HG03460 (cell line): ENCODE results near the gene KIR2DL3.

Source experiments
- ATAC-seq: cut with Tn5 transposase; IDR thresholded peaks from one replicate; pipeline ENCODE4 v1.9.1; 2021; ENCODE audit not compliant: unreplicated experiment

KIR2DL3 gene

GRCh38 chr19:54790711-54791110 is 52.4 kb downstream of the KIR2DL3 start:
- ATAC-seq: no peak

GRCh38 chr19:54791476-54791875 is 53.2 kb downstream of the KIR2DL3 start:
- no peak for ATAC-seq

- no peak for ATAC-seq
Measured at GRCh38 chr19:54792814-54793213, 54.5 kb downstream of the KIR2DL3 start.

DNA sequence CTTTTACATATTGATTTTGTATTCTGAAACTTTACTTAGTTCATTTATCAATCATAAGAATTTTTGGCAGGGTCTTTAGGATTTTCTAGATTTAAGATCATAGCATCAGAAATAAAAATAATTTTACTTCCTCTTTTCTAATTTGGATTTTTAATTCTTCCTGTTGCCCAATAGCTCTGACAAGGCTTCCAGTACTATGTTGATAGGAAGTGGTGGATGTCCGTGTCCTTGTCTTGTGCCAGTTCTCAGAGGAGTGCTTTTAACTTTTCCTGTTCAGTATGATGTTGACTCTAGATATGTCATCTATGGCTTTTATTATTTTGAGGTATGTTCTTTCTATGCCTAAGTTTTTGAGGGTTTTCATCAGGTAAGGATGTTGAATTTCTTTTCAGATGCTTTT is 57.4 kb downstream of the KIR2DL3 start:
- ATAC-seq: no peak
